Mesenchymal stem cell (in vitro differentiated cells and primary cell): Measurements from ENCODE around the gene PXDC1.
A peak's percentile ranks its signal among the peaks of the same experiment; 100 is the strongest.

Experiments
- DNase-seq: peaks from one replicate; pipeline ENCODE4 v3.0.0-alpha.2; 2013
- H2AFZ ChIP-seq: one replicate; pipeline ENCODE4 v1.6.1; 2013; ENCODE audit warnings: low read depth, mild to moderate bottlenecking, control low read depth, inconsistent platforms, low read length, moderate library complexity
- H2AK5ac ChIP-seq: 2 replicates; pipeline ENCODE4 v1.6.1; 2013; ENCODE audit warnings: low read length, moderate library complexity, mild to moderate bottlenecking, inconsistent platforms; ENCODE audit not compliant: severe bottlenecking
- H2BK120ac ChIP-seq: one replicate; pipeline ENCODE4 v1.6.1; 2013; ENCODE audit warnings: low read depth, mild to moderate bottlenecking, inconsistent platforms, low read length, moderate library complexity
- H2BK12ac ChIP-seq, 2 experiments: one replicate each; pipeline ENCODE4 v1.6.1; 2013; ENCODE audit warnings: inconsistent platforms in 2 of 2, low read length in 2 of 2, mild to moderate bottlenecking in 2 of 2, moderate library complexity in 2 of 2, control low read depth in 1 of 2
- H2BK15ac ChIP-seq: one replicate; pipeline ENCODE4 v1.6.1; 2013; ENCODE audit warnings: mild to moderate bottlenecking, low read depth, inconsistent platforms; ENCODE audit not compliant: poor library complexity, severe bottlenecking
- H2BK5ac ChIP-seq: 2 replicates; pipeline ENCODE4 v1.6.1; 2013; ENCODE audit warnings: low read depth, mild to moderate bottlenecking, low read length, control low read depth, inconsistent platforms; ENCODE audit not compliant: poor library complexity, severe bottlenecking
- H3K14ac ChIP-seq, 2 experiments: one replicate each; pipeline ENCODE4 v1.6.1; 2013; ENCODE audit warnings: inconsistent platforms in 2 of 2, low read length in 2 of 2, control low read depth in 1 of 2, mild to moderate bottlenecking in 1 of 2, moderate library complexity in 1 of 2
- H3K18ac ChIP-seq, 2 experiments: one replicate each; pipeline ENCODE4 v1.6.1; 2013; ENCODE audit warnings: inconsistent platforms in 2 of 2, low read length in 2 of 2, control low read depth in 1 of 2, low read depth in 1 of 2, mild to moderate bottlenecking in 1 of 2
- H3K23ac ChIP-seq, 2 experiments: one replicate each; pipeline ENCODE4 v1.6.1; 2013; ENCODE audit warnings: inconsistent platforms in 2 of 2, low read length in 2 of 2, mild to moderate bottlenecking in 2 of 2, moderate library complexity in 2 of 2, control low read depth in 1 of 2
- H3K27ac ChIP-seq: 2 replicates; pipeline ENCODE4 v1.5.1; 2013; ENCODE audit warnings: mild to moderate bottlenecking, moderate library complexity, low read length, control low read depth, inconsistent platforms; ENCODE audit not compliant: poor library complexity, severe bottlenecking
- H3K27me3 ChIP-seq, 2 experiments: 2 replicates each; pipeline versions ENCODE4 v1.6.1 to v1.7.0; 2013; ENCODE audit warnings: low read length in 2 of 2, mild to moderate bottlenecking in 2 of 2, moderate library complexity in 2 of 2, control low read depth in 1 of 2, inconsistent platforms in 1 of 2; ENCODE audit not compliant: control insufficient read depth in 1 of 2, insufficient read depth in 1 of 2
- H3K36me3 ChIP-seq, 2 experiments: 2 replicates each; pipeline versions ENCODE4 v1.6.1 to v1.7.0; 2013; ENCODE audit warnings: low read length in 2 of 2, control low read depth in 1 of 2, inconsistent platforms in 1 of 2, low read depth in 1 of 2, mild to moderate bottlenecking in 1 of 2; ENCODE audit not compliant: insufficient read depth in 2 of 2, control insufficient read depth in 1 of 2
- H3K4ac ChIP-seq, 2 experiments: one replicate each; pipeline ENCODE4 v1.6.1; 2013; ENCODE audit warnings: inconsistent platforms in 2 of 2, low read length in 2 of 2, mild to moderate bottlenecking in 2 of 2, moderate library complexity in 2 of 2, control low read depth in 1 of 2, low read depth in 1 of 2
- H3K4me1 ChIP-seq: 2 replicates; pipeline ENCODE4 v1.6.1; 2013; ENCODE audit warnings: low read depth, low read length, control low read depth; ENCODE audit not compliant: control insufficient read depth, insufficient read depth
- H3K4me2 ChIP-seq: 2 replicates; pipeline ENCODE4 v1.6.1; 2013; ENCODE audit warnings: low read length, mild to moderate bottlenecking, inconsistent platforms; ENCODE audit not compliant: poor library complexity, severe bottlenecking
- H3K4me3 ChIP-seq, 2 experiments: 2 replicates each; pipeline versions ENCODE4 v1.5.1 to v1.7.0; 2013; ENCODE audit warnings: low read length in 2 of 2, mild to moderate bottlenecking in 2 of 2, control low read depth in 1 of 2, low read depth in 1 of 2; ENCODE audit not compliant: insufficient read depth in 1 of 2
- H3K79me1 ChIP-seq: replicated peaks from 2 replicates; pipeline ENCODE4 v1.6.1; 2013; ENCODE audit warnings: mild to moderate bottlenecking, control low read depth, low read length, inconsistent platforms; ENCODE audit not compliant: poor library complexity, severe bottlenecking
- H3K9ac ChIP-seq: 2 replicates; pipeline ENCODE4 v1.7.0; 2013; ENCODE audit warnings: mild to moderate bottlenecking, low read length, moderate library complexity
- H3K9me3 ChIP-seq: 2 replicates; pipeline ENCODE4 v1.7.0; 2013; ENCODE audit warnings: mild to moderate bottlenecking, low read length; ENCODE audit not compliant: control insufficient read depth
- H4K8ac ChIP-seq: one replicate; pipeline ENCODE4 v1.6.1; 2013; ENCODE audit warnings: inconsistent platforms, mild to moderate bottlenecking, low read length, moderate library complexity
- H4K91ac ChIP-seq: one replicate; pipeline ENCODE4 v1.6.1; 2013; ENCODE audit warnings: mild to moderate bottlenecking, low read length, inconsistent platforms
- WGBS: methylation state at CpG from one replicate; pipeline ENCODE4 v1.1.7; 2013; ENCODE audit warnings: mixed read lengths; 5-methylcytosine and 5-hydroxymethylcytosine counted together

PXDC1 gene

GRCh38 chr6:3742426-3743344 is 8.8 kb downstream of the PXDC1 start:
- Histone ChIP-seq H3K14ac (no peak overlapping the region), H3K27ac (peak overlapping the region; percentile 4), H2BK15ac (no peak overlapping the region), H2AK5ac (peak overlapping the region; percentile 59), H3K4me2 (peak overlapping the region; percentile 5), H4K8ac (no peak overlapping the region), H4K91ac (no peak overlapping the region), H3K79me1 (peaks cover 10% of the 10 kb centered on the region), H2BK12ac (no peak overlapping the region), H3K27me3 (no peaks in the 10 kb centered on the region), H3K36me3 (peaks cover 31 to 56% of the 10 kb centered on the region in 2 experiments), H3K23ac (no peak overlapping the region), H2BK120ac (no peak overlapping the region), H3K4me1 (peaks cover 56% of the 10 kb centered on the region), H3K4me3 (peak overlapping the region in 1 of 2 experiments; percentile 67), H2AFZ (no peak overlapping the region), H3K9me3 (no peaks in the 10 kb centered on the region), H3K4ac (no peak overlapping the region), H3K9ac (peak overlapping the region; percentile 97), H2BK5ac (no peak overlapping the region), H3K18ac (peak overlapping the region in 1 of 2 experiments; percentile 61)
- DNase-seq = peak; percentile 76
- 29% methylated on average over 37 of the region's 37 CpGs for WGBS

- H3K27ac ChIP-seq = no peak overlapping the region
- no peak overlapping the region for H3K18ac ChIP-seq
- no peak overlapping the region for H3K14ac ChIP-seq
- H2AFZ ChIP-seq = no peak overlapping the region
- H3K4me1 ChIP-seq = peaks cover 52% of the 10 kb centered on the region
- H4K91ac ChIP-seq = no peak overlapping the region
- H3K27me3 ChIP-seq = no peaks in the 10 kb centered on the region
- peaks cover 13% of the 10 kb centered on the region for H3K79me1 ChIP-seq
- no peaks in the 10 kb centered on the region for H3K9me3 ChIP-seq
- H3K4me3 ChIP-seq = peak overlapping the region in 1 of 2 experiments; percentile 67
- H2BK5ac ChIP-seq = no peak overlapping the region
- WGBS = 53% methylated on average over 2 of the region's 3 CpGs
- no peak overlapping the region for H2BK120ac ChIP-seq
- H4K8ac ChIP-seq = no peak overlapping the region
- H3K36me3 ChIP-seq = peaks cover 37 to 58% of the 10 kb centered on the region in 2 experiments
- H2BK15ac ChIP-seq = no peak overlapping the region
- no peak overlapping the region for H3K4me2 ChIP-seq
- no peak for DNase-seq
- no peak overlapping the region for H2BK12ac ChIP-seq
- H3K9ac ChIP-seq = peak overlapping the region; percentile 97
- H3K4ac ChIP-seq = no peak overlapping the region
- H2AK5ac ChIP-seq = no peak overlapping the region
- H3K23ac ChIP-seq = no peak overlapping the region
These were observed 9.5 kb downstream of the PXDC1 start for GRCh38 chr6:3742076-3742425.

- Histone ChIP-seq H3K4me2 (no peak overlapping the region), H3K4ac (no peak overlapping the region), H3K23ac (peak overlapping the region in 1 of 2 experiments; percentile 27), H2BK12ac (peak overlapping the region in 1 of 2 experiments; percentile 59), H2BK5ac (no peak overlapping the region), H3K14ac (no peak overlapping the region), H3K79me1 (peaks cover 16% of the 10 kb centered on the region), H3K18ac (no peak overlapping the region), H3K4me3 (peak overlapping the region in 1 of 2 experiments; percentile 30), H3K9ac (no peak overlapping the region), H4K91ac (no peak overlapping the region), H3K36me3 (peaks cover 43 to 59% of the 10 kb centered on the region in 2 experiments), H4K8ac (no peak overlapping the region), H3K4me1 (peaks cover 47% of the 10 kb centered on the region), H3K9me3 (no peaks in the 10 kb centered on the region), H3K27me3 (no peaks in the 10 kb centered on the region), H2BK120ac (no peak overlapping the region), H2AK5ac (no peak overlapping the region), H2BK15ac (no peak overlapping the region), H3K27ac (no peak overlapping the region), H2AFZ (no peak overlapping the region)
- WGBS = 89% methylated on average over 5 of the region's 13 CpGs
- no peak for DNase-seq
These were observed 10.0 kb downstream of the PXDC1 start for GRCh38 chr6:3741477-3741871.

GRCh38 chr6:3740551-3741476 is 10.7 kb downstream of the PXDC1 start:
- peak overlapping the region in 1 of 2 experiments; percentile 35 for H3K14ac ChIP-seq
- no peak overlapping the region for H2BK5ac ChIP-seq
- H3K4ac ChIP-seq = no peak overlapping the region
- H2BK120ac ChIP-seq = no peak overlapping the region
- H3K27me3 ChIP-seq = no peaks in the 10 kb centered on the region
- H3K9ac ChIP-seq = no peak overlapping the region
- no peak overlapping the region for H3K27ac ChIP-seq
- no peak for DNase-seq
- H4K91ac ChIP-seq = peak overlapping the region; percentile 43
- no peak overlapping the region for H2BK12ac ChIP-seq
- no peaks in the 10 kb centered on the region for H3K9me3 ChIP-seq
- H3K23ac ChIP-seq = no peak overlapping the region
- H3K36me3 ChIP-seq = peaks cover 48 to 59% of the 10 kb centered on the region in 2 experiments
- no peak overlapping the region for H2BK15ac ChIP-seq
- peaks cover 21% of the 10 kb centered on the region for H3K79me1 ChIP-seq
- no peak overlapping the region for H3K4me3 ChIP-seq
- H3K4me2 ChIP-seq = no peak overlapping the region
- H3K18ac ChIP-seq = no peak overlapping the region
- 97% methylated on average over 16 of the region's 16 CpGs for WGBS
- H3K4me1 ChIP-seq = peaks cover 41% of the 10 kb centered on the region
- no peak overlapping the region for H4K8ac ChIP-seq
- H2AFZ ChIP-seq = no peak overlapping the region
- H2AK5ac ChIP-seq = no peak overlapping the region
